Neural cell (in vitro differentiated cells): ENCODE measurements around the gene PECR. TPM values are rescaled to one million over a fixed set of nuclear protein-coding genes. Genes with fewer than 3 reads are reported as not detected.
A peak's percentile ranks its signal among the peaks of the same experiment; 100 is the strongest.
"Not testable (repeated sequence)": the region's sequence is repeated elsewhere in the genome, so short reads cannot be mapped to it uniquely, and the experiment has no call there.

ENCODE experiments used
- H2AFZ ChIP-seq: fragments of 200-600, 300-800 bp; sonication (generic), shearing (Covaris generic); 2 replicates; pipeline ENCODE4 v1.6.0; 2014; ENCODE audit warnings: low read depth, mild to moderate bottlenecking, antibody characterized with exemption, low read length, moderate library complexity
- H3F3A ChIP-seq: fragments of 200-600 bp; shearing (Covaris generic); 2 replicates; pipeline ENCODE4 v1.6.1; 2016; ENCODE audit warnings: mild to moderate bottlenecking, moderate library complexity, mixed read lengths, antibody characterized with exemption, low read length; ENCODE audit not compliant: insufficient read depth, poor library complexity, severe bottlenecking
- H3K27ac ChIP-seq: fragments of 200-600, 300-800 bp; sonication (generic), shearing (Covaris generic); 2 replicates; pipeline ENCODE4 v1.5.1; 2014; ENCODE audit warnings: mild to moderate bottlenecking, low read length, moderate library complexity
- H3K27me3 ChIP-seq: fragments of 300-800, 200-600 bp; sonication (generic), shearing (Covaris generic); 2 replicates; pipeline ENCODE4 v1.6.0; 2014; ENCODE audit warnings: mild to moderate bottlenecking, low read depth, low read length, moderate library complexity; ENCODE audit not compliant: insufficient read depth
- H3K36me3 ChIP-seq: fragments of 300-800, 200-600 bp; sonication (generic), shearing (Covaris generic); 2 replicates; pipeline ENCODE4 v1.5.1; 2014; ENCODE audit warnings: mild to moderate bottlenecking, antibody characterized with exemption, low read length, moderate library complexity; ENCODE audit not compliant: insufficient read depth
- H3K4me2 ChIP-seq: fragments of 300-800, 200-600 bp; sonication (generic), shearing (Covaris generic); 2 replicates; pipeline ENCODE4 v1.6.0; 2014; ENCODE audit warnings: mild to moderate bottlenecking, low read length
- H3K4me3 ChIP-seq: fragments of 300-800, 200-600 bp; sonication (generic), shearing (Covaris generic); 2 replicates; pipeline ENCODE4 v1.5.1; 2014; ENCODE audit warnings: mild to moderate bottlenecking, low read length, moderate library complexity
- H3K79me2 ChIP-seq: fragments of 200-600 bp; shearing (Covaris generic); replicated peaks from 2 replicates; pipeline ENCODE4 v1.6.0; 2014; ENCODE audit warnings: mild to moderate bottlenecking, low read length, moderate library complexity; ENCODE audit not compliant: insufficient read depth
- H3K9ac ChIP-seq: fragments of 300-800, 200-600 bp; sonication (generic), shearing (Covaris generic); 2 replicates; pipeline ENCODE4 v1.6.1; 2016; ENCODE audit warnings: mild to moderate bottlenecking, low read length, mixed read lengths
- H3K9me2 ChIP-seq: fragments of 200-600 bp; shearing (Covaris generic); 2 replicates; pipeline ENCODE4 v1.6.1; 2016; ENCODE audit warnings: mild to moderate bottlenecking, low read length, mixed read lengths; ENCODE audit not compliant: insufficient read depth
- H3K9me3 ChIP-seq: fragments of 200-600, 300-800 bp; sonication (generic), shearing (Covaris generic); 2 replicates; pipeline ENCODE4 v1.6.1; 2016; ENCODE audit warnings: mild to moderate bottlenecking, mixed run types, low read length, moderate library complexity, mixed read lengths
- H4K20me1 ChIP-seq: fragments of 200-600 bp; shearing (Covaris generic); 2 replicates; pipeline ENCODE4 v1.6.1; 2016; ENCODE audit warnings: mild to moderate bottlenecking, mixed run types; ENCODE audit not compliant: insufficient read depth
- EP300 ChIP-seq: fragments of 450-650 bp; conservative IDR thresholded peaks from 2 replicates; pipeline ENCODE4 v1.6.1; 2014; ENCODE audit warnings: antibody characterized with exemption, mild to moderate bottlenecking, moderate library complexity; ENCODE audit not compliant: poor library complexity, severe bottlenecking
- EZH2 ChIP-seq: fragments of 200-600, 300-800 bp; shearing (Covaris generic), sonication (generic); IDR thresholded peaks from 2 replicates; pipeline ENCODE4 v1.6.1; 2014; ENCODE audit warnings: antibody characterized with exemption, low read length, borderline replicate concordance, mild to moderate bottlenecking; ENCODE audit not compliant: insufficient read depth, poor library complexity, severe bottlenecking
- MXI1 ChIP-seq: fragments of 450-650 bp; conservative IDR thresholded peaks from 2 replicates; pipeline ENCODE4 v1.6.1; 2014; ENCODE audit warnings: antibody characterized with exemption, mild to moderate bottlenecking; ENCODE audit not compliant: poor library complexity, severe bottlenecking
- POLR2AphosphoS5 ChIP-seq: IDR thresholded peaks from 2 replicates; pipeline ENCODE4 v1.6.1; 2012
- RAD21 ChIP-seq: fragments of 450-650 bp; conservative IDR thresholded peaks from 2 replicates; pipeline ENCODE4 v1.6.1; 2014; ENCODE audit warnings: antibody characterized with exemption, mild to moderate bottlenecking, moderate library complexity
- SMC3 ChIP-seq: fragments of 450-650 bp; conservative IDR thresholded peaks from 2 replicates; pipeline ENCODE4 v1.6.1; 2014; ENCODE audit warnings: antibody characterized with exemption, mild to moderate bottlenecking, moderate library complexity; ENCODE audit not compliant: poor library complexity
- TAF1 ChIP-seq: IDR thresholded peaks from 2 replicates; pipeline ENCODE4 v1.6.1; 2012; ENCODE audit warnings: low read depth
- polyA plus RNA-seq: library from polyadenylated mRNA; depleted of rRNA; stranded (reverse); fragments of >200 nt; gene quantifications from 2 replicates; pipeline ENCODE4 v1.2.3, GENCODE V29; 2014
- TF ChIP-seq, protein P1 (sequence below): IDR thresholded peaks from 2 replicates; pipeline ENCODE4 v1.6.1; 2012; ENCODE audit warnings: borderline replicate concordance
- TF ChIP-seq, protein P2 (sequence below): fragments of 450-650 bp; IDR thresholded peaks from 2 replicates; pipeline ENCODE4 v1.5.1; 2014; ENCODE audit warnings: antibody characterized with exemption, mild to moderate bottlenecking, moderate library complexity; ENCODE audit not compliant: poor library complexity, severe bottlenecking

The PECR gene
- polyA plus RNA-seq, 1 donor from 2014 or later, result 22.1 TPM

DNA sequence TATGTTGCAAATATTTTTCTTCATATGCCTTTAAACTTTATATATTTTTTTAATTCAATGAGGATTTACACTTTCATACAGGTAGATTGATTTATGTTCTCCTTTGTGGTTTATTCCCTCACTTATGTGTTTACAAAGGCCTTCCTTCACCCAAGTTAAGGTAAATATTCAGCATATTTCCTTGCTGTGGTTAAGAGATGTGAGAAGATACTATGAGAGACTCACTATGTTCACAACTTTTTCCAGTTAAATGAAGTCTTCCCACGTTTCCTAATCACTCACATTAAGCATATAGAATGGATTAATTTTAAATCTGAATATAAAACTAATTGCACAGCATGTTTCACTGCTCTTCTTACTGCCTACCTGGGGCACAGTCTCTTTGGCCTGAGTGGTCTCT, 597 bp downstream of the PECR start:
- Histone ChIP-seq H3K79me2 (peaks cover 54% of the 10 kb centered on the region), H4K20me1 (no peaks in the 10 kb centered on the region), H3K9me3 (no peaks in the 10 kb centered on the region), H2AFZ (peak overlapping the region; percentile 73), H3F3A (peaks cover 16% of the 10 kb centered on the region), H3K36me3 (no peaks in the 10 kb centered on the region), H3K27ac (peak overlapping the region; percentile 98), H3K4me2 (peak overlapping the region; percentile 58), H3K4me3 (peak overlapping the region; percentile 78), H3K27me3 (no peaks in the 10 kb centered on the region), H3K9ac (peak overlapping the region; percentile 98), H3K9me2 (no peaks in the 10 kb centered on the region)
- TF ChIP-seq POLR2AphosphoS5 (no peak), EZH2 (no peak)

DNA sequence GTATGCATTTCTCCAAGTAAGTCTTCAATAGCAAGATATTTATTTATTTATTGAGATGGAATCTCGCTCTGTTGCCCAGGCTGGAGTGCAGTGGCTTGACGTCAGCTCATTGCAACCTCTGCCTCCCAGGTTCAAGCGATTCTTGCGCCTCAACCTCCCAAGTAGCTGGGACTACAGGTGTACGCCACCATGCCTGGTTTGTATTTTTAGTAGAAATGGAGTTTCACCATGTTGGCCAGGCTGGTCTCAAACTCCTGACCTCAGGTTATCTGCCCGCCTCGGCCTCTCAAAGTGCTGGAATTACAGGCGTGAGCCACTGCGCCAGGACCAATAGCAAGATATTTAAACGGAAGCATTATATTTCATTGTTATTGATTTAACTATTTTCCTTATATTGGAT, 1.6 kb downstream of the PECR start:
- not testable (repeated sequence) for H3K27ac ChIP-seq, H3K36me3 ChIP-seq, H4K20me1 ChIP-seq, H3K27me3 ChIP-seq, H2AFZ ChIP-seq, H3K9me2 ChIP-seq, H3K9me3 ChIP-seq, H3K9ac ChIP-seq
- Histone ChIP-seq H3K4me3 (peak overlapping the region; percentile 78), H3K4me2 (peak overlapping the region; percentile 58), H3F3A (peaks cover 16% of the 10 kb centered on the region), H3K79me2 (peaks cover 44% of the 10 kb centered on the region)

DNA sequence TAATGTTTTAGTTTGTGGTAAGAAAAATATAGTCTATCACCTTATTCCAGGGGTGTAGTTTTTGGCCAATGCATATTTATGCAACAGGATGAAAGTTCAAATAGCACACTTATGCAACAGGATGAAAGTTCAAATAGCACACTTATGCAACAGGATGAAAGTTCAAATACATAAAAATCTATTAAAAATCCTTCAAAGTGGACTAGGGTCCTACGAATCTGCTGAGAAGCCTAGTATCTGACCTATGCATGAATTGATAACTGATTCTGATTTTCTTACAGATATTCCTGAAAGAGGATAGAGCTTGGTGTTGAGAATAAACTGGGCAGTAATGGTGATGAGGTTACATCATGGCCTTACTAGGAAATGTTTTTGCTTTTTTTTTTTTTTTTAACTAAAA, 2.8 kb downstream of the PECR start:
- no peaks in the 10 kb centered on the region for H3K27me3 ChIP-seq
- peaks cover 32% of the 10 kb centered on the region for H3K79me2 ChIP-seq
- no peak overlapping the region for H2AFZ ChIP-seq
- peak overlapping the region; percentile 32 for H3K4me3 ChIP-seq
- H3K9me2 ChIP-seq, result no peaks in the 10 kb centered on the region
- TF ChIP-seq RAD21, result no peak
- no peak for TF ChIP-seq SMC3
- TF ChIP-seq MXI1, result no peak
- TF ChIP-seq TAF1, result no peak
- no peak for TF ChIP-seq EZH2
- TF ChIP-seq EP300, result no peak
- TF ChIP-seq, protein P1, sequence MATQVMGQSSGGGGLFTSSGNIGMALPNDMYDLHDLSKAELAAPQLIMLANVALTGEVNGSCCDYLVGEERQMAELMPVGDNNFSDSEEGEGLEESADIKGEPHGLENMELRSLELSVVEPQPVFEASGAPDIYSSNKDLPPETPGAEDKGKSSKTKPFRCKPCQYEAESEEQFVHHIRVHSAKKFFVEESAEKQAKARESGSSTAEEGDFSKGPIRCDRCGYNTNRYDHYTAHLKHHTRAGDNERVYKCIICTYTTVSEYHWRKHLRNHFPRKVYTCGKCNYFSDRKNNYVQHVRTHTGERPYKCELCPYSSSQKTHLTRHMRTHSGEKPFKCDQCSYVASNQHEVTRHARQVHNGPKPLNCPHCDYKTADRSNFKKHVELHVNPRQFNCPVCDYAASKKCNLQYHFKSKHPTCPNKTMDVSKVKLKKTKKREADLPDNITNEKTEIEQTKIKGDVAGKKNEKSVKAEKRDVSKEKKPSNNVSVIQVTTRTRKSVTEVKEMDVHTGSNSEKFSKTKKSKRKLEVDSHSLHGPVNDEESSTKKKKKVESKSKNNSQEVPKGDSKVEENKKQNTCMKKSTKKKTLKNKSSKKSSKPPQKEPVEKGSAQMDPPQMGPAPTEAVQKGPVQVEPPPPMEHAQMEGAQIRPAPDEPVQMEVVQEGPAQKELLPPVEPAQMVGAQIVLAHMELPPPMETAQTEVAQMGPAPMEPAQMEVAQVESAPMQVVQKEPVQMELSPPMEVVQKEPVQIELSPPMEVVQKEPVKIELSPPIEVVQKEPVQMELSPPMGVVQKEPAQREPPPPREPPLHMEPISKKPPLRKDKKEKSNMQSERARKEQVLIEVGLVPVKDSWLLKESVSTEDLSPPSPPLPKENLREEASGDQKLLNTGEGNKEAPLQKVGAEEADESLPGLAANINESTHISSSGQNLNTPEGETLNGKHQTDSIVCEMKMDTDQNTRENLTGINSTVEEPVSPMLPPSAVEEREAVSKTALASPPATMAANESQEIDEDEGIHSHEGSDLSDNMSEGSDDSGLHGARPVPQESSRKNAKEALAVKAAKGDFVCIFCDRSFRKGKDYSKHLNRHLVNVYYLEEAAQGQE, result no peak
- TF ChIP-seq, protein P2, sequence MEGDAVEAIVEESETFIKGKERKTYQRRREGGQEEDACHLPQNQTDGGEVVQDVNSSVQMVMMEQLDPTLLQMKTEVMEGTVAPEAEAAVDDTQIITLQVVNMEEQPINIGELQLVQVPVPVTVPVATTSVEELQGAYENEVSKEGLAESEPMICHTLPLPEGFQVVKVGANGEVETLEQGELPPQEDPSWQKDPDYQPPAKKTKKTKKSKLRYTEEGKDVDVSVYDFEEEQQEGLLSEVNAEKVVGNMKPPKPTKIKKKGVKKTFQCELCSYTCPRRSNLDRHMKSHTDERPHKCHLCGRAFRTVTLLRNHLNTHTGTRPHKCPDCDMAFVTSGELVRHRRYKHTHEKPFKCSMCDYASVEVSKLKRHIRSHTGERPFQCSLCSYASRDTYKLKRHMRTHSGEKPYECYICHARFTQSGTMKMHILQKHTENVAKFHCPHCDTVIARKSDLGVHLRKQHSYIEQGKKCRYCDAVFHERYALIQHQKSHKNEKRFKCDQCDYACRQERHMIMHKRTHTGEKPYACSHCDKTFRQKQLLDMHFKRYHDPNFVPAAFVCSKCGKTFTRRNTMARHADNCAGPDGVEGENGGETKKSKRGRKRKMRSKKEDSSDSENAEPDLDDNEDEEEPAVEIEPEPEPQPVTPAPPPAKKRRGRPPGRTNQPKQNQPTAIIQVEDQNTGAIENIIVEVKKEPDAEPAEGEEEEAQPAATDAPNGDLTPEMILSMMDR, result no peak
- no peaks in the 10 kb centered on the region for H4K20me1 ChIP-seq
- no peak overlapping the region for H3K9ac ChIP-seq
- no peak overlapping the region for H3K27ac ChIP-seq
- no peaks in the 10 kb centered on the region for H3K9me3 ChIP-seq
- H3F3A ChIP-seq, result peaks cover 8% of the 10 kb centered on the region
- H3K36me3 ChIP-seq, result no peaks in the 10 kb centered on the region
- no peak overlapping the region for H3K4me2 ChIP-seq
